B cell (primary cell): ENCODE results near the gene LAMA3. TPM values are rescaled to one million over a fixed set of nuclear protein-coding genes. Genes with fewer than 3 reads are reported as not detected.

ENCODE experiments used
- ATAC-seq: fragments of 200-7000 bp; cut with Tn5 transposase; one replicate; pipeline ENCODE4 v1.10.0; 2021; ENCODE audit warnings: low read depth, mild to moderate bottlenecking, moderate number of reproducible peaks, moderate library complexity
- CTCF ChIA-PET: fragments of 350-600 bp; sonication (Branson Sonifier 250); formaldehyde crosslinking; loops from one replicate; lab custom pipeline; 2021; ENCODE audit warnings: antibody characterized with exemption, inconsistent platforms; lab: Charles Lee
- POLR2A ChIA-PET: fragments of 350-600 bp; sonication (Branson Sonifier 250); formaldehyde crosslinking; loops from one replicate; lab custom pipeline; 2021; ENCODE audit warnings: antibody characterized with exemption; lab: Charles Lee
- DNase-seq: peaks from one replicate; pipeline ENCODE4 v3.0.0; 2013
- H2AFZ ChIP-seq: 2 replicates; pipeline ENCODE4 v1.6.1; 2012; ENCODE audit warnings: mild to moderate bottlenecking, low read depth, low read length; ENCODE audit not compliant: insufficient read depth, poor library complexity, severe bottlenecking
- H3K27ac ChIP-seq, 2 donors: 1 replicate in 1 of 2; 2 replicates in 1 of 2; pipeline ENCODE4 v1.5.1; 2012 to 2013; ENCODE audit warnings: low read length in 2 of 2, mild to moderate bottlenecking in 2 of 2, moderate library complexity in 1 of 2
- H3K27me3 ChIP-seq, 4 experiments: fragments of 200-600 bp in 1 of 4; sonication (generic) in 1 of 4; replicated peaks in 1 of 4; 1 replicate in 2 of 4; 2 replicates in 2 of 4; pipeline versions ENCODE4 v1.6.1 to v1.7.0; 2013 to 2016; ENCODE audit warnings: low read length in 3 of 4, mild to moderate bottlenecking in 2 of 4, mixed read lengths in 1 of 4, moderate library complexity in 1 of 4; ENCODE audit not compliant: insufficient read depth in 4 of 4, control insufficient read depth in 3 of 4; ENCODE audit errors: control extremely low read depth in 1 of 4
- H3K36me3 ChIP-seq, 2 experiments: replicated peaks in 1 of 2; 1 replicate in 1 of 2; 2 replicates in 1 of 2; pipeline versions ENCODE4 v1.6.1 to v1.7.1; 2013; ENCODE audit warnings: low read length in 1 of 2; ENCODE audit not compliant: insufficient read depth in 2 of 2, control insufficient read depth in 1 of 2; ENCODE audit errors: control extremely low read depth in 1 of 2, extremely low read depth in 1 of 2
- H3K4me1 ChIP-seq, 2 donors: fragments of 200-600 bp in 1 of 2; sonication (generic) in 1 of 2; 1 replicate in 1 of 2; 2 replicates in 1 of 2; pipeline versions ENCODE4 v1.5.1 to v1.6.1; 2013 to 2017; ENCODE audit warnings: low read length in 2 of 2; ENCODE audit not compliant: control insufficient read depth in 2 of 2, insufficient read depth in 2 of 2
- H3K4me2 ChIP-seq: replicated peaks from 2 replicates; pipeline ENCODE3; 2012; ENCODE audit warnings: mild to moderate bottlenecking, low read depth, low read length; ENCODE audit not compliant: poor library complexity, severe bottlenecking
- H3K4me3 ChIP-seq, 5 experiments: fragments of 200-600 bp in 1 of 5; sonication (generic) in 1 of 5; 1 replicate in 3 of 5; 2 replicates in 2 of 5; pipeline versions ENCODE4 v1.5.1 to v1.7.0; 2011 to 2016; ENCODE audit warnings: low read length in 4 of 5, mild to moderate bottlenecking in 4 of 5, low read depth in 2 of 5, control low read depth in 1 of 5, moderate library complexity in 1 of 5; ENCODE audit not compliant: insufficient read depth in 1 of 5; ENCODE audit errors: control extremely low read depth in 1 of 5, extremely low read depth in 1 of 5
- H3K79me2 ChIP-seq: fragments of 200-600 bp; sonication (generic); one replicate; pipeline ENCODE4 v1.6.0; 2016; ENCODE audit warnings: low read length; ENCODE audit not compliant: control insufficient read depth, insufficient read depth
- H3K9ac ChIP-seq: fragments of 200-600 bp; sonication (generic); 2 replicates; pipeline ENCODE4 v1.6.1; 2017; ENCODE audit warnings: mild to moderate bottlenecking, low read length, moderate library complexity
- H3K9me3 ChIP-seq, 3 donors: one replicate each; pipeline versions ENCODE4 v1.6.1 to v1.7.1; 2013; ENCODE audit warnings: low read length in 2 of 3; ENCODE audit not compliant: control insufficient read depth in 2 of 3, insufficient read depth in 1 of 3; ENCODE audit errors: control extremely low read depth in 1 of 3
- H4K20me1 ChIP-seq: 2 replicates; pipeline ENCODE4 v1.6.0; 2012; ENCODE audit warnings: mild to moderate bottlenecking, low read length; ENCODE audit not compliant: insufficient read depth, control insufficient read depth, poor library complexity, severe bottlenecking
- H3K27ac Mint-ChIP-seq: one replicate; pipeline ENCODE4 v1.8.0; 2021; ENCODE audit warnings: mixed read lengths
- H3K27me3 Mint-ChIP-seq: one replicate; pipeline ENCODE4 v1.8.0; 2021; ENCODE audit warnings: mixed read lengths
- H3K4me1 Mint-ChIP-seq: one replicate; pipeline ENCODE4 v1.8.0; 2021; ENCODE audit warnings: mixed read lengths
- H3K4me3 Mint-ChIP-seq: one replicate; pipeline ENCODE4 v1.8.0; 2021; ENCODE audit warnings: mixed read lengths
- H3K9me3 Mint-ChIP-seq: one replicate; pipeline ENCODE4 v1.8.0; 2022; ENCODE audit warnings: mixed read lengths; ENCODE audit not compliant: insufficient read depth
- CTCF ChIP-seq: fragments of 200-600 bp; IDR thresholded peaks from one replicate; pipeline ENCODE4 v1.8.0; 2022; ENCODE audit warnings: antibody characterized with exemption, mild to moderate bottlenecking
- EZH2 ChIP-seq: IDR thresholded peaks from 2 replicates; pipeline ENCODE4 v1.6.1; 2012; ENCODE audit warnings: borderline replicate concordance, low read depth, mild to moderate bottlenecking, moderate library complexity, low read length; ENCODE audit not compliant: insufficient read depth, poor library complexity, severe bottlenecking
- WGBS: methylation state at CpG from one replicate; pipeline ENCODE4 v1.1.5; 2013; ENCODE audit warnings: missing lambda C conversion rate; ENCODE audit not compliant: insufficient coverage; 5-methylcytosine and 5-hydroxymethylcytosine counted together
- intact Hi-C: fragments of 100-400 bp; cut with micrococcal nuclease; formaldehyde crosslinking; loops from one replicate; pipeline ENCODE4 v1.10.0; 2022
- polyA plus RNA-seq: library from polyadenylated mRNA; depleted of rRNA; stranded (reverse); fragments of >200 nt; gene quantifications from 2 replicates; pipeline ENCODE4 v1.2.3, GENCODE V29; 2012
- total RNA-seq, 2 donors: library from RNA; stranded (reverse); fragments of 120-200 nt in 1 of 2; gene quantifications; 1 replicate in 1 of 2; 2 replicates in 1 of 2; pipeline versions ENCODE4 v1.2.3 to v1.2.4, GENCODE V29; 2013 to 2022

The LAMA3 gene
- total and polyA plus RNA-seq, 2 donors (not counting 1 experiment from before 2014, with no cell fraction given) = 0.03 to 0.32 TPM

GRCh38 chr18:23855721-23856120 is 166.5 kb downstream of the LAMA3 start:
- DNase-seq = no peak
- Mint-ChIP-seq H3K4me3 (no peak overlapping the region), H3K9me3 (no peaks in the 10 kb centered on the region), H3K27ac (no peak overlapping the region), H3K4me1 (peaks cover 37% of the 10 kb centered on the region), H3K27me3 (no peaks in the 10 kb centered on the region)
- POLR2A ChIA-PET = no interaction called here
- no peak overlapping the region for H2AFZ ChIP-seq
- intact Hi-C loops = no loop called here
- TF ChIP-seq EZH2 = no peak
- TF ChIP-seq CTCF = no peak
- no peak overlapping the region for H3K27ac ChIP-seq
- CTCF ChIA-PET = no interaction called here
- H4K20me1 ChIP-seq = no peaks in the 10 kb centered on the region
- no CpG with 5 or more reads among the region's 5 CpGs for WGBS
- H3K36me3 ChIP-seq = no peaks in the 10 kb centered on the region
- no peaks in the 10 kb centered on the region for H3K79me2 ChIP-seq
- ATAC-seq = no peak
- H3K9ac ChIP-seq = no peak overlapping the region
- H3K4me3 ChIP-seq = no peak overlapping the region
- H3K4me1 ChIP-seq = peaks cover 17 to 21% of the 10 kb centered on the region in 2 donors
- no peaks in the 10 kb centered on the region for H3K27me3 ChIP-seq
- no peak overlapping the region for H3K4me2 ChIP-seq
- H3K9me3 ChIP-seq = no peaks in the 10 kb centered on the region

DNA sequence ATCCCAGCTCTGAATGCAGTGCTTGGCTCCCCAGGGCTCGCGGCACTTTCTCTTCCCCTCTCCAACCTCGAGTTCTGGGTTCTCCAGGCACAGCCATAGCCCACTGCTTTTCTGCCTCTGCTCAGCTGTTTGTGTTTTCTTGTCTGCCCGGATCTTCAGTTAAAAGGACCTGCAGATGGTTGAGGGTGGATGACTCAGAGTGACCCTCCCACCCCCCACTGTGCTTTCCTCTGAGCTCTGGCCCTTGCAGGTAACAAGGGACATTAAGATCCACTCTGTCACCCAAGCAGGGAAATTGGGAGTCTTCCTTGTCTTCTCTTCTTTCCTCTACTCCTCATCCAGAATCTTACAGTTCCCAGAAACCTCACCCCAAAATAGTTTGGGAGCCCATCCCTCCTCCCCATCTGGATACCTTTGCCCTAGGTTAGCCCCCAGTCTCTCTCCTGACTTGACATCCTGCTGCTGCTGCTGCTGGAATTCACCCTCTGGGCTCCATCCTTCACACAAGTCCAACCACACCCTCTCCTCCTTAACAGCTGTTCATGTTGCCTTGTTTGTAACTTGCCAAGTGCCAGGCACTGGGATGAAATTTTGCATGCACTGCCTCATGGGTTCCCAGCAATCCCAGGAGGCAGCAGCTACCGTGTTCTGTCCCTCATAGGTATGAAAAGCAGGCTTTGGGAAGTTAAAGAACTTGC is 167.4 kb downstream of the LAMA3 start:
- ATAC-seq (no peak), DNase-seq (no peak)
- Histone ChIP-seq H3K9me3 (no peaks in the 10 kb centered on the region), H2AFZ (no peak overlapping the region), H3K9ac (no peak overlapping the region), H3K4me2 (no peak overlapping the region), H3K4me1 (peaks cover 21 to 28% of the 10 kb centered on the region in 2 donors), H3K36me3 (no peaks in the 10 kb centered on the region), H3K27ac (no peak overlapping the region), H3K27me3 (no peaks in the 10 kb centered on the region), H4K20me1 (no peaks in the 10 kb centered on the region), H3K4me3 (no peak overlapping the region), H3K79me2 (no peaks in the 10 kb centered on the region)
- ChIA-PET CTCF (no interaction called here), POLR2A (no interaction called here)
- Mint-ChIP-seq H3K27ac (no peak overlapping the region), H3K4me1 (peaks cover 43% of the 10 kb centered on the region), H3K4me3 (no peak overlapping the region), H3K9me3 (no peaks in the 10 kb centered on the region), H3K27me3 (no peaks in the 10 kb centered on the region)
- WGBS = 59% methylated on average over 5 of the region's 5 CpGs
- TF ChIP-seq EZH2 = no peak
- intact Hi-C loops = no loop called here
